MG63 (cell line): ENCODE measurements around the gene PVALEF. TPM values are rescaled to one million over a fixed set of nuclear protein-coding genes. Genes with fewer than 3 reads are reported as not detected.

Experiments used
- DNase-seq: peaks from one replicate; pipeline ENCODE4 v3.0.0-alpha.2; 2020
- H3K27me3 ChIP-seq: fragments of 250-450 bp; sonication (Bioruptor Pico); 2 replicates; pipeline ENCODE4 v1.5.1; 2020; ENCODE audit warnings: mild to moderate bottlenecking, moderate library complexity
- H3K36me3 ChIP-seq: fragments of 250-450 bp; sonication (Bioruptor Pico); 2 replicates; pipeline ENCODE4 v1.5.1; 2020; ENCODE audit warnings: mild to moderate bottlenecking, moderate library complexity
- H3K4me3 ChIP-seq: fragments of 250-450 bp; sonication (Bioruptor Pico); 2 replicates; pipeline ENCODE4 v1.5.1; 2020; ENCODE audit warnings: mild to moderate bottlenecking, moderate library complexity
- H3K9me3 ChIP-seq: fragments of 250-450 bp; sonication (Bioruptor Pico); 2 replicates; pipeline ENCODE4 v1.5.1; 2020; ENCODE audit warnings: mild to moderate bottlenecking, moderate library complexity
- total RNA-seq: library from RNA; depleted of rRNA; stranded (reverse); fragments of >200 nt; shearing (Covaris generic); gene quantifications from 2 replicates; pipeline ENCODE4 v1.2.3, GENCODE V29; 2014; ENCODE audit warnings: low replicate concordance

Gene PVALEF
- total RNA-seq, 1 experiment from 2014 or later, result not detected

GRCh38 chr17:81207610-81208581, 42.6 kb downstream of the PVALEF start:
- no peaks in the 10 kb centered on the region for H3K9me3 ChIP-seq
- H3K27me3 ChIP-seq, result no peaks in the 10 kb centered on the region
- no peaks in the 10 kb centered on the region for H3K36me3 ChIP-seq
- no peak overlapping the region for H3K4me3 ChIP-seq
- peak; percentile 38 for DNase-seq

GRCh38 chr17:81208651-81209050, 43.3 kb downstream of the PVALEF start:
- no peaks in the 10 kb centered on the region for H3K9me3 ChIP-seq
- no peaks in the 10 kb centered on the region for H3K36me3 ChIP-seq
- no peaks in the 10 kb centered on the region for H3K27me3 ChIP-seq
- H3K4me3 ChIP-seq, result no peak overlapping the region
- DNase-seq, result no peak

- H3K27me3 ChIP-seq, result no peaks in the 10 kb centered on the region
- H3K4me3 ChIP-seq, result no peak overlapping the region
- DNase-seq, result no peak
- H3K36me3 ChIP-seq, result no peaks in the 10 kb centered on the region
- H3K9me3 ChIP-seq, result no peaks in the 10 kb centered on the region
These were observed 43.8 kb downstream of the PVALEF start for GRCh38 chr17:81209141-81209540.

GRCh38 chr17:81210466-81210865, 45.2 kb downstream of the PVALEF start:
- Histone ChIP-seq H3K36me3 (no peaks in the 10 kb centered on the region), H3K4me3 (no peak overlapping the region), H3K9me3 (no peaks in the 10 kb centered on the region), H3K27me3 (no peaks in the 10 kb centered on the region)
- DNase-seq, result no peak

- no peak overlapping the region for H3K4me3 ChIP-seq
- H3K27me3 ChIP-seq, result no peaks in the 10 kb centered on the region
- no peaks in the 10 kb centered on the region for H3K36me3 ChIP-seq
- peak; percentile 1 for DNase-seq
- H3K9me3 ChIP-seq, result no peaks in the 10 kb centered on the region
These were observed 45.6 kb downstream of the PVALEF start for GRCh38 chr17:81210868-81211267.

GRCh38 chr17:81212365-81212764, 47.1 kb downstream of the PVALEF start:
- H3K4me3 ChIP-seq, result no peak overlapping the region

GRCh38 chr17:81213978-81214377, 48.7 kb downstream of the PVALEF start:
- no peak for DNase-seq
- no peaks in the 10 kb centered on the region for H3K27me3 ChIP-seq
- H3K9me3 ChIP-seq, result no peaks in the 10 kb centered on the region
- no peak overlapping the region for H3K4me3 ChIP-seq
- no peaks in the 10 kb centered on the region for H3K36me3 ChIP-seq

More at GRCh38 chr17:81212365-81212764, 47.1 kb downstream of the PVALEF start:
- Histone ChIP-seq H3K9me3 (no peaks in the 10 kb centered on the region), H3K27me3 (no peaks in the 10 kb centered on the region), H3K36me3 (no peaks in the 10 kb centered on the region)
- no peak for DNase-seq

- DNase-seq, result no peak
- no peaks in the 10 kb centered on the region for H3K36me3 ChIP-seq
- H3K4me3 ChIP-seq, result no peak overlapping the region
- H3K27me3 ChIP-seq, result no peaks in the 10 kb centered on the region
- H3K9me3 ChIP-seq, result no peaks in the 10 kb centered on the region
These were observed 52.2 kb downstream of the PVALEF start for GRCh38 chr17:81217491-81217890.

GRCh38 chr17:81218459-81218858, 53.2 kb downstream of the PVALEF start:
- Histone ChIP-seq H3K36me3 (no peaks in the 10 kb centered on the region), H3K27me3 (no peaks in the 10 kb centered on the region), H3K4me3 (no peak overlapping the region), H3K9me3 (no peaks in the 10 kb centered on the region)
- DNase-seq, result no peak

- Histone ChIP-seq H3K27me3 (no peaks in the 10 kb centered on the region), H3K36me3 (no peaks in the 10 kb centered on the region), H3K9me3 (no peaks in the 10 kb centered on the region), H3K4me3 (no peak overlapping the region)
- no peak for DNase-seq
These were observed 53.7 kb downstream of the PVALEF start for GRCh38 chr17:81218991-81219390.

- Histone ChIP-seq H3K27me3 (no peaks in the 10 kb centered on the region), H3K4me3 (no peak overlapping the region)
These were observed 54.3 kb downstream of the PVALEF start for GRCh38 chr17:81219476-81220180.

GRCh38 chr17:81221371-81221841, 56.1 kb downstream of the PVALEF start:
- H3K4me3 ChIP-seq, result no peak overlapping the region
- H3K9me3 ChIP-seq, result no peaks in the 10 kb centered on the region
- DNase-seq, result peak; percentile 58
- no peaks in the 10 kb centered on the region for H3K27me3 ChIP-seq
- no peaks in the 10 kb centered on the region for H3K36me3 ChIP-seq

More at GRCh38 chr17:81219476-81220180, 54.3 kb downstream of the PVALEF start:
- DNase-seq, result no peak
- Histone ChIP-seq H3K9me3 (no peaks in the 10 kb centered on the region), H3K36me3 (no peaks in the 10 kb centered on the region)

GRCh38 chr17:81221842-81222619, 56.7 kb downstream of the PVALEF start:
- no peak for DNase-seq
- Histone ChIP-seq H3K9me3 (0 out of 2 replicates have a peak, but pooled peaks cover 1% of the 10 kb centered on the region), H3K36me3 (no peaks in the 10 kb centered on the region), H3K4me3 (peak overlapping the region; percentile 80), H3K27me3 (no peaks in the 10 kb centered on the region)

GRCh38 chr17:81222620-81222905, 57.3 kb downstream of the PVALEF start:
- DNase-seq, result no peak
- Histone ChIP-seq H3K36me3 (no peaks in the 10 kb centered on the region), H3K9me3 (0 out of 2 replicates have a peak, but pooled peaks cover 2% of the 10 kb centered on the region), H3K27me3 (no peaks in the 10 kb centered on the region), H3K4me3 (peak overlapping the region; percentile 80)

GRCh38 chr17:81222906-81223761, 57.8 kb downstream of the PVALEF start, which contains the start of gene CEP131:
Gene CEP131 (minus strand): TSS chr17:81222965. CDS start chr17:81220056, 2,909 bp downstream.
- H3K27me3 ChIP-seq, result no peaks in the 10 kb centered on the region
- peak within 1 kb of the TSS; percentile 80 for H3K4me3 ChIP-seq
- peak; percentile 99 for DNase-seq
- H3K9me3 ChIP-seq, result 0 out of 2 replicates have a peak, but pooled peaks cover 2% of the 10 kb centered on the region
- H3K36me3 ChIP-seq, result no peaks in the 10 kb centered on the region

- Histone ChIP-seq H3K9me3 (0 out of 2 replicates have a peak, but pooled peaks cover 2% of the 10 kb centered on the region), H3K36me3 (no peaks in the 10 kb centered on the region), H3K27me3 (no peaks in the 10 kb centered on the region), H3K4me3 (no peak overlapping the region)
- no peak for DNase-seq
These were observed 58.4 kb downstream of the PVALEF start for GRCh38 chr17:81223762-81224130.
